GM18520 (cell line): ENCODE results near the gene PCBP1.
"Not testable (repeated sequence)": the region's sequence is repeated elsewhere in the genome, so short reads cannot be mapped to it uniquely, and the experiment has no call there.

Experiments used
- ATAC-seq: cut with Tn5 transposase; IDR thresholded peaks from one replicate; pipeline ENCODE4 v1.9.1; 2021; ENCODE audit not compliant: unreplicated experiment

Gene PCBP1

GRCh38 chr2:70095720-70096670, 8.7 kb downstream of the PCBP1 start:
- no peak for ATAC-seq

- no peak for ATAC-seq
Observed at GRCh38 chr2:70098032-70098431, 10.8 kb downstream of the PCBP1 start.

GRCh38 chr2:70099270-70099669, 12.0 kb downstream of the PCBP1 start:
- ATAC-seq, result no peak

GRCh38 chr2:70101174-70101573, 13.9 kb downstream of the PCBP1 start:
- ATAC-seq, result no peak

- ATAC-seq, result not testable (repeated sequence)
Observed at GRCh38 chr2:70101686-70102085, 14.4 kb downstream of the PCBP1 start.

GRCh38 chr2:70102323-70102905, 15.1 kb downstream of the PCBP1 start:
- not testable (repeated sequence) for ATAC-seq

GRCh38 chr2:70103531-70104061, 16.3 kb downstream of the PCBP1 start:
- ATAC-seq, result no peak

GRCh38 chr2:70104231-70105111, 17.2 kb downstream of the PCBP1 start:
- ATAC-seq, result no peak

- ATAC-seq, result not testable (repeated sequence)
Observed at GRCh38 chr2:70106138-70106537, 18.9 kb downstream of the PCBP1 start.

- not testable (repeated sequence) for ATAC-seq
Observed at GRCh38 chr2:70110397-70110796, 23.1 kb downstream of the PCBP1 start.

GRCh38 chr2:70111752-70112591, 24.7 kb downstream of the PCBP1 start:
- ATAC-seq, result no peak

- ATAC-seq, result no peak
Observed at GRCh38 chr2:70113359-70114070, 26.2 kb downstream of the PCBP1 start.

GRCh38 chr2:70115646-70116442, 28.6 kb downstream of the PCBP1 start:
- peak; percentile 31 for ATAC-seq

- ATAC-seq, result no peak
Observed at GRCh38 chr2:70116936-70117552, 29.8 kb downstream of the PCBP1 start.

GRCh38 chr2:70118798-70119454, 31.6 kb downstream of the PCBP1 start:
- no peak for ATAC-seq

- no peak for ATAC-seq
Observed at GRCh38 chr2:70121627-70122372, 34.5 kb downstream of the PCBP1 start.

- no peak for ATAC-seq
Observed at GRCh38 chr2:70122470-70122869, 35.2 kb downstream of the PCBP1 start.
